AG09319 (cell line): ENCODE results near the gene IGF2BP3.
A peak's percentile ranks its signal among the peaks of the same experiment; 100 is the strongest.

ENCODE experiments used
- DNase-seq: peaks from one replicate; pipeline ENCODE4 v3.0.0-alpha.2; 2010; ENCODE audit warnings: low read depth; ENCODE audit errors: extremely low read depth
- CTCF ChIP-seq: IDR thresholded peaks from 2 replicates; pipeline ENCODE4 v1.5.1; 2011; ENCODE audit warnings: low read depth, mild to moderate bottlenecking, inconsistent platforms, low read length, moderate library complexity

Gene IGF2BP3

GRCh38 chr7:23357190-23358093, 112.8 kb downstream of the IGF2BP3 start:
- DNase-seq = no peak
- TF ChIP-seq CTCF = peak; percentile 16

DNA sequence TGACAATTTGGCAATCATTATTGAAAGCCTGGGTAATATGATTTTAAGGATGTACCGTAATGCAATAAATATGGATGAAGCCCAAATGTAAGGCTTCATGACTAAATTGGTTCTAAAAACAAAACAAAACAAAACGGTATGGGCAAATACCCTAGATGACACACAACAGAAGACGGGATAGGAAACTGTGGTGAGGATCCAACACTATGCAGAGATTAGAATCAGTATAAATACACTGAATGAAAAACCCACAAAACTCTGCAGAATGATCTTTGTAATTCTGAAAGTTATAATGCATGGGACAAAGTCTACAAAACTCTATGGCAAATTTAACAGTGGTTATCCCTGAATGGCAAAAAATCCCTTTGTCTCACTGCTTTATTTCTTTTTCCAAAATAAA, 113.6 kb downstream of the IGF2BP3 start:
- no peak for DNase-seq
- TF ChIP-seq CTCF = no peak

DNA sequence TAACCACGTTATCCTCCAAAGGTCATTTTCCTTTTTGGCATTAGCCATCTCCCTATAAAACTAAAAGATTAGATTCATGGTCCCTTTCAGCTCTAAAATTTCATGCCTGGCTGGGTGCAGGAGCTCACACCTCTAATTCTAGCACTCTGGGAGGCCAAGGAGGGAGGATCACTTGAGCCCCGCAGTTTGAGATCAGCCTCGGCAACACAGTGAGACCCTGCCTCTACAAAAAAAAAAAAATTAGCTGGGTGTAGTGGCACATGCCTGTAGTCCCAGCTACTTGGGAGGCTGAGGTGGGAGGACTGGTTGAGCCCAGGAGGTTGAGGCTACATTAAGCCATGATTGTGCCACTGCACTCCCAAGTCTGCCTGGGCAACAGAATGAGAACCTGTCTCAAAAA, 114.1 kb downstream of the IGF2BP3 start:
- TF ChIP-seq CTCF = no peak
- no peak for DNase-seq

GRCh38 chr7:23353172-23353571, 117.1 kb downstream of the IGF2BP3 start:
- TF ChIP-seq CTCF = no peak
- DNase-seq = no peak

- no peak for TF ChIP-seq CTCF
- no peak for DNase-seq
These were observed 119.8 kb downstream of the IGF2BP3 start for GRCh38 chr7:23350466-23350865.

DNA sequence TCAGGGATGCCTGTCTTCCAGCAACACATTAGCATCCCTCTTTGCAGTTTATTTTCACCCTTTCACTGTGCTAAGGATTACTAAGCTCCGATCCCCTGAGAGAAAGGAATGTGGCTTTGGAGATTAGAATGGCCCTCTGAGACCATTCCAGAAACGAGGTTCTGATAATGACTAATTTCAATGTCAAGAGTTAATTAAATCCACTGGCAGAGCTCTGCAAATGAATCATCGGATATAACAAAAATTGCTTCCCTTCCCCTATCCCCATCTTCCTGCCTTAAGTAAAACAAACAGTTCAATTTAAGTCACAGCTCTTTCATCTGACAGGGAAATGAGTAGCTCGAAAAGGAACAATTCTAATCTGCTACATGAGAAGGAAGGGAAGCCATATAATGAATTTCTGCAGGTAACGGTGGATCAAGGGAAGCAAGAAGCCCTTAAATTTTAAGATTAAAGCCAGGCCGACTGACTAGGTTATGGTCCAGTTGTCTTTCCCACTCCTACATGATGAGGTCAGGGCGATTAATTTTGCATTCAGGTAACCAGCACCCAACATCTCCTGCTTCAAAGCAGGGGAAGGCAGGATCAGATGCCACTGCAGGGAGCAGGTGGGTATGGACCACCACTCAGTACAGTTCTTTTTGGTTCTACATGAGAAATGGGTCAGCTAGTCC, 120.7 kb downstream of the IGF2BP3 start:
- peak; percentile 38 for DNase-seq
- TF ChIP-seq CTCF = no peak

DNA sequence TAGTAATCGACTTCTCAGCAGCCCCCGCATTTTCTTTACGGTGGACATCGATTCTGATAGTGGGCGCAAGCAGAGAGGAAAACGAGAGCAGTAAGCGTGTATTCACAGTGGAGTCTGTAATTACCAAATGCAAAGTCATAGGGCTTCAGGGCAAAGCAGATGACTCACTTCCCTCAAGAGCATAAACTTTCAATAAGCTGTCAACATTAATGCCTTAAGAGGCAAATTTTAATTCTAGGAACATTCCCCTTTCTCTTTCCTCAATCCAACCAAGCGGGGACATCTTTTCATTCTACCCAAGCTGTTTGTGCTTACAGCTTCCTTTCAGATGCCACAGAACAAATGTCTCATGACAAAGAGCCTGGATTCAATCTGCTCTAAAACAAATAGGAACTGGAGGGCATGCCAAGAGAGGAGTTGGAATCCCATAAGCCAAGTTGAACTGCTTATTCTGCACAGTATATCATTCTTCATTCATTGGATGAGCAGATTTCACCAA, 122.6 kb downstream of the IGF2BP3 start:
- TF ChIP-seq CTCF = no peak
- DNase-seq = peak; percentile 79
